Loucy (cell line): ENCODE data around the gene ZDHHC11.

Experiments
- CTCF ChIP-seq: fragments of 200-600 bp; sonication (generic); conservative IDR thresholded peaks from 2 replicates; pipeline ENCODE4 v1.5.1; 2014; ENCODE audit warnings: mild to moderate bottlenecking, antibody characterized with exemption, low read length
- EZH2phosphoT487 ChIP-seq: fragments of 200-600 bp; IDR thresholded peaks from 2 replicates; pipeline ENCODE4 v1.6.1; 2018; ENCODE audit warnings: antibody characterized with exemption, mild to moderate bottlenecking, moderate library complexity, borderline replicate concordance

DNA sequence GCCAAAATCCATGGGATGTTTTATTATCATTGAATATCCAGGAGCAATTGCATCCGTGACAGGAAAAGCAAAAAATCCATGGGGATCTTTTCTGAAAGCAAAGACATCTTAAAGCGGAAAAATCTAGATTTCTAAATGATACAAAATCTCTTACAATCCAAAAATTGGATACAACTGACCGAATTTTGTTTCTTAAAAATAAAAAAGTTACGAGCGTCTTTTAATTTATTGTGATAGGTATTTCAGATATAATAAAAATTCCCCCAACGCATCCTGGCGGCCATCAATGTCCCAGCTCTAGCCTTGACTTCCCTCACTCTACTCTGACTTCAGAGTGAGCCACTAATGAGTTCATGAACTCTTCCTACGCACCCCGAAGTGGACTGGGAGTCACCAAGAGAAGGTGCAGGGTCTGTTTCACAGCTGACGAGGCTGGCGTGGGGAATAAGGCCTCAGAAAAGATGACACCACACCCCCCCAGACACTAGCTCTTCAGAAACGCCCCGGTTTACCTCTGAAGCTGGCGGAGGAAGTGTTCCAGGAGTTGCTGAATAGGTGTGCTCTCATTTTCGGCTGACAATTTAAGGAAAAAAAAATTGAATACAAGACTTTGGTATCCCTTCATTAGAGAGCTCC lies 38.4 kb upstream of the ZDHHC11 start:
- TF ChIP-seq CTCF (no peak), EZH2phosphoT487 (no peak)
